RPMI8226 (cell line): Measurements from ENCODE around the gene CA4.
"Not testable (repeated sequence)": the region's sequence is repeated elsewhere in the genome, so short reads cannot be mapped to it uniquely, and the experiment has no call there.

Source experiments
- DNase-seq: peaks from one replicate; pipeline ENCODE4 v3.0.0-alpha.2; 2015

CA4 gene

DNA sequence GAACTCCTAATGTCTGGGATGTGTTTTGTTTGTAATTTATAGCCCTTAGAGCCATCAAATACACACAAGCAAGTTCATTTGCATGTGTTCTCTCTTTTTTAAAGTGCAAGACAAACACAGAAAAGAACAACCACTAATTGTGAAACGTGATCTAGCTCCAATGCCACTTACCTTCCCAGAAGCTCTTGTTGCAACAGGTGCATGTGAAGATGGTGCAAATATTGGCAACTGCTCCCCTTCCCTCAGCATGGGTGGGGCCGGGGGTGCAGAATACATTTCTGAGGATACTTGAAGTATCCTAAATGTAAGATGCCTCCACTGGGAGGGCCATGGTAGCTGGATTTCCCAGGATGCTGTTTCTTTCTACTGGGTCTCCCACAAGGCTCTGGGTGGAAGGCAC lies 28.4 kb downstream of the CA4 start:
- DNase-seq = not testable (repeated sequence)

GRCh38 chr17:60180380-60180779 lies 30.6 kb downstream of the CA4 start:
- DNase-seq = not testable (repeated sequence)

DNA sequence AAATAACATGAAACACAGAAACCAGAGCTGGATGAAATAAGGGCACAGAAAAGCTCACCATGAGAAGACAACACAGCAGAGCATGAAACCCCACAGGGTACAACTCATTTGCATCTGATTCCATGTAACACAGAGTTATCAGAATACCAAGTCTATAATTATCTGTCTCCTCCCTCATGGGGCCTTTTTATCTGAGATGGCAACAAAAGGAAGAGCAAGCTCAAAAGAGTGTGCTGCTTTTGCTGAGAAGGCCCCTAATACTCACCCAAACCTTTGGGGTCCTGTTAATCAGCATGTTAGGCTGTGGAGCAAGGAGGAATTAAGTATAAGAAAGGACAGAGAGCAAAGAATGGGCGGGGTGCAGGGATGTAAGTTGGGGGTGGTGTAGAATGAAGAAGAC lies 36.6 kb downstream of the CA4 start:
- DNase-seq = not testable (repeated sequence)

DNA sequence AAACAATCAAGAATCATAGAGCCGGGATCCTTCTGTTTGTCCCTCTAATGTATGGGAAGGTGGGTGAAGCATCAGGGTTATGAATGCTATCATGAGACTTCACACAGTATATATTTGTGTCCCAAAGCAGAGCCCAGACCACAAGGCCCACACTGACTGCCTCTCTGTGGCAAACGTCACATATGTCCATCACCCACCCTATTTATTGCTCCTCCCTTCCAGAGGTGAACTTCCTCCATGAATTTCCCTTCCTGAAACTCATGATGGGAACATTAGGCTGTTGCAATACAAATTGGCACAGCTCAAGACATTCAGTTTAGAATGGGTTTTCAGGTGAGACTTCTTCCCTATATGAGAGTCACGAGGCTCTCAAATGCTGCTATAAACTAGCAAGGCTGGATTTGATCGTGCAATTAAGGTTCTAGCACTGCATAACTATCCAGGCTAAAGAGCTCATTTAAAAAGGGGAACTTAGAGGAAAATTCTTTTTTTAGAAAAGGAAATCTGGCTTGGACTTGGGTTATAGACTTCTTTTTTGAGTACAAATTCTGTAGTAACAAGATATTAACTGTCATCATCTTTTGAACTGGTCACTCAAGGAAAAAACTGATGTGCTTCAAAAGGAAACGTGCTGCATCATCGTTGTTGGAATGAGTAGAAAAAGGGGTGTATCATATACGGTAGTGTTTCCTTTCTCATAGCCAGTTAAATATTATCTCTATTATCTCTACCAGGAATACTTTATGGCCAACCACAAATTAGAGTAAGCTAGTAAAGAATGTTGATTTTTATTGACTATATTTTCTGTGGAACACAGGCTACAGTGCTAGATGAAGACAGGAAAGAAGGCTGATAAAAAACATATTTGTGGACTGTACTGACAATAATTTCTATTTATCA lies 37.3 kb downstream of the CA4 start:
- DNase-seq = not testable (repeated sequence)

DNA sequence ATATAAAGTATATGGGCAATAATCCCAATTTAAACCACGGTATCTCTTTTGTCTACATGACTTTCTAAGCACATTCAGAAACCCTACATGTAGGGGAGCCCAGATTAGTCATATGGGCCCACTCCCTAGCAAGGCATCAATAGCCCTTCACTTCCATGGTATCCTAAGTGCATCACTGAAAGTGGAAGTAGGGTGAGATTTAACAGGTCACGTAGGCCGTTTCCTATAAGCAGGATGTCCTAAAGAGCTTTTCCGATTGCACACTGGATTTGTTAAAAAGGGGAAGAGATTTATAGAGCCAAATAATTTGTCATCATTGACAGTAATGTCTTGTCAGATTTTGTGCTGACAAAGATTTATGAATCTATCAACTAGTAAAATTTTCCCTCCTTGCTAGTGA lies 39.0 kb downstream of the CA4 start:
- no peak for DNase-seq

- not testable (repeated sequence) for DNase-seq
Observed at GRCh38 chr17:60190032-60190431, 40.3 kb downstream of the CA4 start.

DNA sequence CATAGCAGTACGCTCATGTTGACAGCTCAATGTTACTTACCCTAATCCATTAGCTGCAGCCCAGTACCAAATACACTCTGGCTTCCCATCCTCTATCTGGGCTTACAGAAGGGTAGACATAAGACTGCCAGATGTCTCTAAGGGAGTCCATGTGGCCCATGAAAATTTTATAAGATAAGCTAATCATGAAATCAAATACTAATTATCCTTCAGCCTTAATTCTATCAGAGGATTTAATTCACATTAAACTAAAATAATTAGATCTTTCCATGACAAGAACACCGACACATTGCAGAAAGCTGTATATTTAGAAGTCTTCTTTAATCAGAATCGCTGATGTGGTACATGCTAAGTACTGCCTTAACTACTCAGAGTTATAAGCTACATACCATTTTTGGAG lies 43.3 kb downstream of the CA4 start:
- DNase-seq = not testable (repeated sequence)

DNA sequence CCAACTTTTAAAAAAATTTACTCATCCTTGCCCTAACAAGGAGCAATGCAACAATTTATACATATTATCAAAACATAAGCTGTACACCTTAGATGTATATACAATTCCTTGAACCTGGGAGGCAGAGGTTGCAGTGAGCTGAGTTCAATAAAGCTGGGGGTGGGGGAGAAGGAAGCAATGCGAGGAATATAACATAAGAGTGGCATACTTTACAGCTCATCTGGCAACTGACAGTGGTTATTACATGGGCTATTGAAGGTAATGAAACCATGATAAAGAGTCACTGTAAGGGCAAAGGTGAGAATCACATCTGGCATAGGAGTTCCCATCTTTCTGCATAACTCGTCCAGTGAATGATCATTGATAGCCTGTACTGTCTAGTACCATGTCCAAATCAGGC lies 43.7 kb downstream of the CA4 start:
- no peak for DNase-seq

DNA sequence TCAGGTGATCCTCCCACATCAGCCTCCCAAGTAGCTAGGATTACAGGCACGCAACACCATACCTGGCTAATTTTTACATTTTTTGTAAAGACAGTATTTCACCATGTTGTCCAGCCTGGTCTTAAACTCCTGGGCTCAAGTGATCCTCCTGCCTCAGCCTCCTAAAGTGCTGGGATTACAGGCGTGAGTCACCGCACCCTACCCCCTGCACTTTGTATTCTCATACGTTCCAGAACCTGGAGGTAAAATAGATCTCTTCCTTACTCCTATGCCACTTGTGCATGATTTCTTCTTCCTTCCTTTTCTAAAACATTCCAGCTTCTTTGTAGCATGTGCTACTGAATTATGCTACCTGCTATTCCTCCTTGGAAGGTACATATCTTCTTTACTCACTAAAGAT lies 44.4 kb downstream of the CA4 start:
- not testable (repeated sequence) for DNase-seq

GRCh38 chr17:60198630-60199029 lies 48.9 kb downstream of the CA4 start:
- DNase-seq = not testable (repeated sequence)

GRCh38 chr17:60205782-60206181 lies 56.0 kb downstream of the CA4 start:
- not testable (repeated sequence) for DNase-seq

GRCh38 chr17:60208302-60208701 lies 58.5 kb downstream of the CA4 start:
- not testable (repeated sequence) for DNase-seq
